HG02623 (cell line): ENCODE results near the gene C5.

Source experiments
- ATAC-seq: cut with Tn5 transposase; IDR thresholded peaks from one replicate; pipeline ENCODE4 v1.9.1; 2021; ENCODE audit warnings: moderate library complexity; ENCODE audit not compliant: unreplicated experiment

Gene C5

GRCh38 chr9:120927269-120928014 lies 122.6 kb downstream of the C5 start:
- no peak for ATAC-seq

- peak; percentile 10 for ATAC-seq
Measured at GRCh38 chr9:120926397-120926928, 123.6 kb downstream of the C5 start, which contains the start of gene TRAF1. TSS of gene TRAF1 (minus strand) at chr9:120926796. CDS start at chr9:120926075, 721 bp downstream.

- peak; percentile 41 for ATAC-seq
Measured at GRCh38 chr9:120925535-120926396, 124.3 kb downstream of the C5 start.

GRCh38 chr9:120924698-120925534 lies 125.2 kb downstream of the C5 start:
- no peak for ATAC-seq

GRCh38 chr9:120923620-120924328 lies 126.3 kb downstream of the C5 start:
- no peak for ATAC-seq

DNA sequence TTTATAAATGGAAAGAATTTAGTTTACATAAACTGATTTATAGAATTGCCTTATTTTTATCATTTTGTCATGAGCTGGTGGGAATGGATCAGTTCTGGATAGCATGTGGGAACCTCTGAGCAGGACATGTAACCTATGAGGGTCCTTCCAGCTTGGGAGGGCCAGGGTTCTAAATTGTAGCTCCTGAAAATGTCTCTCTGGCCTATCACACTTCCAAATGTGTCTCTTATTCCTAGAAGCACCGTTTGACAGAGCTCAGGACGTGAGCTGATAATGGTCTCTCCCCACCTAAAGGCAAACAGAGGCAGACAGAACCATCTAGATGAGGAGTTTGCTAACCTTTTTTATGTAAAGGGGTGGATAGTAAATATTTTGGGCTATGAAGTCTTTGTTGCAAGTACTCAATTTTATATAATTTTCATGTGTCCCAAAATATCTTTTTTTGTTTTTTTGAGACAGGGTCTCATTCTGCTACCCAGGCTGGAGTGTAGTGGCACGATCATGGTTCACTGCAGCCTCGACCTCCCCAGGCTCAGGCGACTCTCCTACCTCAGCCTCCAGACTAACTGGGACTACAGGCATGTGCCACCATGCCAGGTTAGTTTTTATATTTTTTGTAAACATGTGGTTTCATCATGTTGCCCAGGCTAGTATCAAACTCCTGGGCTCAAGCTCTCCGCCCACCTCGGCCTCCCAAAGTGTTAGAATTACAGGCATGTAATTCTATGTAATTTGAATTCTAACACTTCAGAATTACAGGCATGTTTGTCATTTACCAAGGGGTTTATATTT lies 127.5 kb downstream of the C5 start:
- ATAC-seq: no peak

DNA sequence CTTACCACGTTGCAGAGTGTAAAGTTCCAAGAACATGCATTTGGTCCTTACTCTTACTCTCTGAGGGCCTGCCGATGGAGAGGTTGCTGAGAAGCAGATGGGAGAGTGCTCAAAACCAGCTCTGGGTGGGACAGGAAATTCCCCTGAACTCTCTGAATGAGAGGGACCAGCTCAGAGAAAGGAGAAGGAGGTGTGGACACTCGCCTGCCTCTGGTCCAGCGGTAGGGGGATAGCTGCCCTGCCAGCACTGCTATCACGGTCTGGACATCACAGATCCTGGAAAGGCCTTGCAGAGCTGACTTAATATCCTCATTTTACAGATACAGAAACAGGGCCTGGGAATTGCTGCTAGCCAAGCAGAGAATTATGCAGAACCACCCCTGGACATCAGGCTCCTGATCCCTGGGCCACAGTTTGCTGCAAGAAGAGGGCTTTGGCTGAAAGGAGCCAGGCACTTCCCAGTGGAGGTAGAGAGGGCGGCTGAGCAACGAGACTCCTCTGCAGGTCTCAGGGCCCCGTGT lies 128.4 kb downstream of the C5 start:
- ATAC-seq: no peak

DNA sequence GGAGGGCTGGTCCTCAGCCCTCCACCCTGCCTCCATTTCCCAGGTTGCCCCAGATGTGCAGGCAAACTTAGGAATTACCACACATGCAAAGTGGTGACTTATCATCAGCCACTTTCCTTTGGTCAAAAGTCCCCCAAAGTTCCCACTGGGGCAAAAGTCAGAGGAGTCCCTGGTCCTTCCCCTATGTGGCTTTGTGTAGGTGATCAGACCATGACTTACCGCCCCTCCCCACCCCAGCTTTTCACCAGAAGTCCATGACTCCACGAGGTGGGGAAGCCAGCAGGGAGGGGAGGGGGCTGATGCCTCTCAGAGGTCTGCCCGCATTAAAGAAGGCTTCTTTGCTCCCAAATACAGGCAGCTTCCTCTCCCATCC lies 129.3 kb downstream of the C5 start:
- peak; percentile 38 for ATAC-seq

DNA sequence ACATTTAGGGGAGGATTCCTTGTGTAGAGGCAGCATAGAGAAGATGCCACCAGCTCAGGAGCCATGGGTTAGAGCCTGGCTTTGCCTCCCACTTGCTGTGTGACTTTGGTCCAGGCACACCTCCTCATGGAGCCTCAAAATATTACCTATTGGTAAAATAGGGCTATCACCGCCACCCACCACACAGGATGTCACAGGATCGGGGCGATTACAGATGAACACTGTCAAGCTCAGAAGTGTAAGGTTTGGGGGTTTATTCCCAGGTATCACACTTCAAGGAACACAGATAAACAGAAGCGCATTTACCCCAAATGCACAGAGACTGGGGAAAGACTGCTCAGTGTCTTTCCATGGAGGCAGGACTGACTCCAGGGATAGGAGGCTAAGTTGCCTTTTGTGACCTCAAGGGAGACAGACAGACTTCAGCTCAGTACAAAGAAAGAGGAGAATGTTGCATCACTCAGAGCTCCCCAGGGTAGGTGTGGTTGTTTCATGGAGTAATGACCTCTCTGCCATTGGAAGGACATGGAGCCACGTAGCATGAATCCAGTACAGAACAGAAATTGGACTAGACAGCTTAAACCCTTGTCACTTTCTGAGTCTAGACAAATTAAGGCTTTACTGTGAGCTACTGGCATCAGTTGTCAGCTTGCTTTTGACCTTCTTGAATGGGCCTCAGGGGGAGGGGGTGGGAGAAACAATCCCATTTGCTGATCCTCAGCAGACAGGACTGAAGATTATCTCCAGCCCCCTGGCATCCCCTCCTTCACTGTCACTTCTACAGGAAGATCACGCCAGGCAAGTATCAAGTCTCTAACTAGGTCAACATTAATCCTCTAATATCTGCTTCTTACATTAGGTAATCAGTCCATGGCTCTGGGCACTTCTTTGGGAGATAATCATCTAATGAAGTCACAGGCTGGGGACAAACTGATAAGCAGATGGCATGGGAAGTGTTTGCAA lies 130.0 kb downstream of the C5 start:
- ATAC-seq: no peak

DNA sequence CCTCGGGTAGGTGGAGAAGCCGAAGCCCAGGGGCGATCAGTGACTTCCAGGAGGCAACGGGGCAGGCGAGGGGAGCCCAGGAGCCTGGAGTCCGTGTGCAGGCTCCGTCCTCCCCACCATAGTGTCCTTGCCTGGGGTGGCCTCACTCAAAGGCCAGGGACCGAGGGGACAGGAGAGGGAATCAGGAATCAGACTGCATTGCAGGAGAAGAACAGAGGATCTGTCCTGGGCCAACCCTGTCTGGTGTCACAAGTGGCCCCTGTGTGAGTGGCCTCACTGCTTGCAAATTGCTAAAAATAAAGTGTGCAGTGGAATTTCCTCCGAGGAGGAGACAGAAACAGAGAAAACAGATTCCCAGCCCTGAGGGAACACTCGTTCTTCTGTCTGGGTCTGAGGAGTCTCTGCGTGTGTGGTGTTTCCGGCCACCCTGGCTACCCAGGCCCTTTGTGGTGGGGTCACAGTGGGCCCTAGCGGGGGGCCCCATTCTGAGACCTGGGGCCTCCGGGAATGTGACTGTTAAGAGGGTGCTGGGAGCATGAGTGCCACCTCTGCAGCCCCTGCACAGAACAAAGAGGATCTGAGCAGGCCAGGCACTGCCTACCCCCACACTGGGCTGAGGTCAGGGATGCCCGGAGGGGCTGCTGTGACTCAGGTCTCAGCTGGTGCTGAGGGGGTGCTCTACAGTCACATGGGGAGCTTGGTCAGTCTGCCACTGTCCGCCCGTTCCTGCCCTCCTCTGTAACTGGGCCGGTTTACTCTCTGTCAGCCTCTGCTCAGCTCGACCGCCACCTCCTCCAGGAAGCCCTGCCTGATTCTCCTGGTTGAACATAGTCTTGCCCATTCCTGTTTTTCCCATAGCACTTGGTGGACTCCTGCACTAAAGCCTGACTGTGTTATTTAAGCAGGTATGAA lies 130.9 kb downstream of the C5 start:
- no peak for ATAC-seq

- no peak for ATAC-seq
Measured at GRCh38 chr9:120917929-120918762, 131.9 kb downstream of the C5 start.

DNA sequence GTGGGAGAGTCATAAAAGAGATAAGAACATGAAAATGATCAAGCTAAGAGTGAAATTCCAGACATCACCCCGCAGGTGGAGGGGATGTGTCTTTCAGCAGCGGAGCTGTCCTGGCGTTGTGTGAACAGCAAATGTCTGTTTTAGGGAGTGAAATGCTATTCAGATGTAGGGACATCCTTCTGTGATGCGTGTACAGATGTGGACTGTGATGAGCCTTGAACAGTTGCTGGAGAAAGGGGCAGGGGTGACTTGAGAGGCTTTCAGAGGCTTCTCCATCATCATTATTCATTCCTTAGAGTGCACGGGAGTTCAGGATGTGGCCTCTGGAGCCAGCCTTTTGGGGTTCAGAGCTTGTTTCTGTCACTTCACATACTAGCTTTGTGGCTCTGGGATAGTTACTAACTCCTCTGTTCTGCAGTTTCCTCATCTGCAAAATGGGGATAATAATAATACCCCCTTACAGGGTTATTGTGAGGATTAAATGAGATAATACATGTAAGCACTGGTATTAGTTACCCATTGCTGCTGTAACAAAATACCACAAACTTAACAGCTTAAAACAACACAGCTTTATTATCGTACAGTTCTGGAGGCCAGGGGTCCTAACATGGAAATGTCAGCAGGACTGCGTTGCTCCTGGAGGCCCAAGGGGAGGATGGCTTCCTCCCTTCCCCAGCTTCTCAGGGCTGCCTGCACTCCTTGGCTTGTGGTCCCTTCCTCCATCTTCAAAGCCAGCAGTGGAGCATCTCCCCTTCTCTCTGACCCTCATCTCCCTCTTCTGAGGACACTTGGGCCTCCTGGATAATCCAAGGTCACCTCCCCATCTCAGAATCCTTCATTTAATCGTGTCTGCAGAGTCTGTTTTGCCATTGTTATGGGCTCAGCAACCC lies 132.8 kb downstream of the C5 start:
- no peak for ATAC-seq

GRCh38 chr9:120916588-120916987 lies 133.5 kb downstream of the C5 start:
- no peak for ATAC-seq

DNA sequence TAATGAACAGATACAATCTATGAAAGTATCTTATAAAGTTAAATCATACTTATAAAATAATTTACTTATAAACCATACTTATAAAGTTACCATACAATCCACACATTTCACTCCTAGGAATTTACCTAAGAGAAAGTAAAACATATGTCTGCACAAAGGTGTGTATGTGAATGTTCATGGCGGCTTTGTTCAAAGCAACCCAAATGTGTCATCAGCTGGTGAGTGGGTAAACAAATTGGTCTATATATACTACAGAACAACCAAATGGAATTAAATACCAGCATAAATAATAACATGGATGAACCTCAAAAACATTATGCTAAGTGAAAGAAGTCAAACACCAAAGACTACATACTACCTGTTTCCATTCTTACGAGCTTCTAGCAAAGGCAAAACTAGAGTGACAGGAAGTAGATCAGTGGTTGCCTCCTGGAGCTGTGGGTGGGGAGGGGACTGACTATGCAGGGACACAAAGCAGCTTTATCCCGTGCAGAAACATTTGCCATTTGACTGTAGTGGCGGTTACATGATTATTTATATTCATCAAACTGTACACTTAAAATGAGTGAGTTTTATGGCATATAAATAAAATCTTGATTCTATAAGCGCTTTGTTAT lies 134.1 kb downstream of the C5 start:
- ATAC-seq: no peak

GRCh38 chr9:120914953-120915352 lies 135.1 kb downstream of the C5 start:
- ATAC-seq: no peak
